HG03565 (cell line): Measurements from ENCODE around the gene BTBD9.
"Not testable (repeated sequence)": the region's sequence is repeated elsewhere in the genome, so short reads cannot be mapped to it uniquely, and the experiment has no call there.

Experiments
- ATAC-seq: cut with Tn5 transposase; IDR thresholded peaks from one replicate; pipeline ENCODE4 v1.9.1; 2021; ENCODE audit warnings: mild to moderate bottlenecking, moderate library complexity; ENCODE audit not compliant: unreplicated experiment

Gene BTBD9

DNA sequence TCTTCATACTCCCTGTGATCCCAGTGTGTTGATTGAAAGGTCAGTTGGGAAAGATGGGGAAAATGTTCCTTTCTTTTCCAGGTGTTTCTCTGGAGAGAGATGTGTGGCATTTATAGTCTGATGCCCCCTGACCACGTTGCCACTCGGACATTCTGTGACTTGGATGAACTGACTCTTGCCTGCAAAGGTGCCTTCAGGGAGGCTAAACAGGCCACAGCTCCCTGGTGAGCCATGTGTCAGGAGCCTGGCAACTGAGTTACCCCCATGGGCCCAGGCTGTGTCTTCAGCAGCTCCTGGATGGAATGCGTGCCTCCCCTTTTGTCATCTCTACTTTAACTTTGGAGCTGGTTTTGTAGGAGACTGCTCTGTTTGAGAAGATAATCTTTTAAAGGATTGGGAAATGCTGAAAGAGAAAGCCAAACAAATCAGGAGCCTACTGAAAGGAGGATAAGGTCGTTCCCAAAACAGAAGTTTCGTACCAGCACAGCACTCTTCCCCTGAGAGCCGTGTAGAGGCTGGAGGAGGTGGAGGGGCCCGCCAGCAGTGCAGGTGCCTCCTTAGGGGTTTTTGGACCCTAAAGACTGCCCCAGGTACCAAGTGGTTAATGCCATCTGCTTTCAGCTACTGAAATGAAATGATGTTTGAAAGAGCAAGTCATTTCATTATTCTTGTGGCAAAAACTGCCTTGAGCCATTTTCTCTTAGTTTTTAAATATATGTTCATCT lies 497.4 kb downstream of the BTBD9 start:
- no peak for ATAC-seq

DNA sequence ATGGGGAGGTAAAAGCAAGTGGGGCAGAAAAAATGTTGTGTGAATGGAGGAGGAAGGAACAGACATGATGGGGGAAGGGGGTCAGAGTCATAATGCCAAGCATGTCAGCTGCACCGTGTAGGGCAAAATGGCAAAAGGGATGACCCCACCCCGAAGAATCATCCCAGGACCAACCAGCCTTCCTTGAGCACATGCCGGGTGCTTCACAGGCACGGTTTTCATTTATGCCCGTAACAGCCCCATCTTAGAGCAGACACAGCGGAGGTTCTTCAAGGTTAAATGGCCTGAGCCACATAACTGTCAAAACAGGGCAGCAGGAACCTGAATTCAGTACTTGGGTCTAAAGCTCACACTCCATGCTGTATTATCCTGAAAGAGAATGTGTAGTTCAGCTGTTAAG lies 498.0 kb downstream of the BTBD9 start:
- ATAC-seq = no peak

DNA sequence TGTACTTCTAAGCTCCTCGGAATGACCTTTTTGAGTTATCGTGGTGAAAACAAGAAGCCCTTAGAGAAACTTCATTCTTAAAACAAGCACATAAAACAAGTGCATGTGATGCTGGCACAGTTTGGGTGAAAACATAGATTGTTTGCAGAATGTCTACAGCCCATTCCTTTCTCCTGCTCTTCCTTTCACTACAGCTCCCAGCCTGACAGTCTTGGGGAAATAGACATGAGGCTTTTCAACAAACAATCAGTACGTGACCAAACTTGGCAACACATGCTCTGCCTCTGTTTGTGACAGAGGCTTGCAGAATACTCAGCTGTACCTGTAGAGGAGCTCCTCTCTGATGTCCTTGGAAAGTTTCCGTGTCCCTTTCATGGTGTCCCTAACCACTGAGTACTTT lies 498.6 kb downstream of the BTBD9 start:
- no peak for ATAC-seq

DNA sequence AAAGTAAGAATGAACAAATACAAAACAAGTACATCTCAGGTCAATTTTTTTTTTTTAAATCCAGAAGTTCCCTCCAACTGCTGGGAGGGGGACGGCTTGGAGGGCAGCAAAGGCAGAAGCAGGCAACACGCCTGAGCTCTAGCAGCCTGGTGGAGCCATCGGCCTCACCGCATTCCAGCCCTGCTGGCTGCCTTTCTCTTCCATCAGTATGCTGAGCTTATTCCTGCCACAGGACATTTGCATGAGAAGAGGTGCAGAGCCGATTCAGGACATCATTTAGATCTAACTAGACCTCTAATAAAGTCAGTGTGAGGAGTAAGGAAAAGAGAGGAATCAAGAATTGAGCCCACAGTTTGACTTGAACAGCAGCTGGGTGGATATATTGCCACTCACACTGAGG lies 501.4 kb downstream of the BTBD9 start:
- ATAC-seq = no peak

DNA sequence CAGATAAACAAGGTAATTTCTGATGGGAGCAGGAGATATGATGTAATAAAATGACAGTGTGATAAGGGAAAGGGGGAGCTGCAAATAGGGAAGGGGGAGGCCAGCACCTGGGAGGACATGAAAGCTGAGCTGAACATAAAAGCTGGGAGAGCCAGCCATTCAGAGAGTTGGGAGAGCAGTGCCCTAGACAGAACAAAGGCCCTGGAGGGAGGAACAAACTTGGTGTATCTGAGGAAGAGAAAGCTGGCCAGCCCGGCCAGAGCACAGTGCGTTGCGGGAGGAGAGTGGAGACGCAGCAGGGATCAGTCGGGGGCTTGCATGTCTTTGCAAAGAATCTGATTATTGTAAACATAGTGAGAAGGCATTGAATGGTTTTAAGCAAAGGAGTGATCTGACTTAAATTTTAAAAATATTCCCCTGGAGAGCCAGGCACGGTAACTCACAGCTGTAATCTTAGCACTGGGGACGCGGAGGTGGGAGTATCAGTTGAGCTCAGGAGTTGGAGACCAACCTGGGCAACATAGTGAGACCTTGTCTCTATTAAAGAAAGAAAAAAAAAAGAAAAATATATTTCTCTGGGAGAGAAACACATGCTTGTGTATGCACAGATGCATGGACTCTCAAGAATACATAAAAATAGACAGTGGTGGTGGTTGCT lies 502.0 kb downstream of the BTBD9 start:
- no peak for ATAC-seq

DNA sequence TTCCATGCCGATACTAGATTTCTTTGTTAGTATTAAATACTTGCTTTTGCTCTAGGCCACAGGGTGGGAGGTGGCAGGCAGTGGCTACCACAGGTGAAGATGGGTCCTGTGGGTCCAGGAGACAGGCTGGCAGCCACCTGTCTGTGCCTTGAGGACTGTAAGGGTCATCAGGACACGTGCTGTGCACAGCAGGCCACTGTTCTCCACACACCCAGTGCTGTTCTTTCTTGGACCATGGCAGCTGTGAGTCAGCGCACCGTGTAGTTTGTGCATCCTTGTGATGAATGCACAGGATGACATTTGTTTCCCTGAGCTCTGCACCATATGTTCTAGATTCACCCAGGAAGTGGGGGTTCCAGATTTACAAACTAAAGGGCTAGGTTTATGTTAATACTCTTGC lies 503.2 kb downstream of the BTBD9 start:
- no peak for ATAC-seq

DNA sequence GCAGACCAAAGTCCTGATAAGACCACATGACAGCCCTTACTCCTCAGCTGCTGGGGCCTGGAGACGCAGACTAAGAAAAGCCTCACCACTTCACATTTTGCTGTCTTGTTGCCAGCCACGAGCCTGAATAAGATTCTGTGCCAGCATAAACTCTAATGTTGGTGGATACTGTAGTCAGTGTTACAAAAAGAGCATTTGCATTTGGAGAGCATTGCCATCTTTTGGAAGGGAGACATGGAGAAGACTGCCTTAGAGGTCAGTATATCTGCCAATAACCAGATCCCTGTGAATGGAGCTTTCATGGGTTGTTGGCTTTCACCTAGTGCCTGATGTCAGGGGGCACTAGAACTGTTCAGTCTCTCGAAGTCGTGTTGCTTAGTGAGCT lies 505.0 kb downstream of the BTBD9 start:
- no peak for ATAC-seq

DNA sequence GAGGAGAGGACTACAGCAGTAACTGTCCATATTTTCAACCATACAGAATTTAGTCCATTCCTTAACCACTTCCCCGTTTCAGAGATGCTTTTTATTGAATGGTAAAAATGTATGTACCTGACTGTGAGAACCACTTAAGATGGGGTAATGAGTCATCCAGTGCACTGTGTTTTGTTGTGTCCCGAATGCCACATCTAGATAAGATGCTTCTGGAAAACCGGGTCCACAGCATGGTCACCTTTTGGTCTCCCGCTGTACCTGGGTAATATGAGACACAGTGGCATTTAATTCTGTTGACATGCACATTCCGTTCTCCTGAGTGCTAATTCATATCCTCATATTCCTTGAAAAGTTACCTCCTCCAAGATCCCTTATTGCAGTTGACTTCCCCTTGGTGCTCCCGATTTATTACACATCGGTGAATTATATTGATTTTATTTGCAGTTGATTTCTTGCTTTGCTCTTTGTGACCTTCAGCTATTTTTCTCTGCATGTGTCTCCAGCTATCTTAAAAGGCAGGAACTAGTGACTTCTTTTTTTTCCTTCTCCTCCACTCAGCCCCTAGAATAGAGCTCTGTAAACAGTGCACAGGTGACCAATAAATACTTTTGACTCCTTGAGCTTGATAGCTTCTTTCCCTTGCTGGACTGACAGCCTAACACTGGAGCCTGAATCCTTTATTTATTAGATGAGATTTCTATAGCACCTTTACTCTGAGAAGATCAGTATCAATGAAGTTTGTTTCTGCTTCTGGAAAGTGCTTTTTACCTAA lies 505.6 kb downstream of the BTBD9 start:
- ATAC-seq = no peak

DNA sequence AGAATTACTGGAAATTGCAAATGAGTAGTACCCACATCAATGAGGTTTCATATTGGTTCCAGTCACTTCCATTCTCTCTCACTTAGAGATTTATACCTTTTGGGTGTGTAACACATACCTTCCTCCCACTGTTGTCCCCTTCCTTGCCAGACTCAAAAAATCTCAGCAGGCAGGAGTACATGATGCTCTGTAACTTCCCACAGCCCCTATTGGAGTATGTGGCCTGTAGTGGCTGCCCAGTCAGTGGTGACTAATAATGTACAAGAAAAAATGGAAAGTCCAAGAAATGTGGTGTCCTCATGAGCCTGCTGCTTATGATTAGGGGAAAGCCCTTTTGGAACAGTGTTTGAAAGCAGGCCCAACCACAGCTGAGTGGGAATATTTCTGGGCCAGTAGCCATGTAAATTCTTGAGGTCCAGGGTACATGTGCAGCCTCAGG lies 508.2 kb downstream of the BTBD9 start:
- no peak for ATAC-seq

DNA sequence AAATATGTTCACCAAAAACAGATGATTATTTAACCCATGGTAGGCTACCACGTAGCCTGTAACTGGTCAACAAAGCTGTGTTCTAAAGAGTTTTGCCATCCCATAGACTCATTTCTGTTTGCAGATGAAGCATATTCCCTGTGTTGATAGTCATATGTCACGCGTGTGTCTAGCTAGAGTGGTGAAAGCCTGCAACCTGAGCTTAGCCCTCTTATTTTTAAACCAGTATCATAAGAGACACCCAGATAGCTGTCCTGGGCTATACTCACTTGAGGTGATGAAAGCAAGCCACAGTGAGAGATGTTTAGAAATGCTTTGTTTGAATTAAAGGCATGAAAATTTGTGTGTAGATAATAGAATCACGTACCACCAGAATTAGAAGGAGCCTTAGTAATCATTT lies 512.4 kb downstream of the BTBD9 start:
- ATAC-seq = no peak

DNA sequence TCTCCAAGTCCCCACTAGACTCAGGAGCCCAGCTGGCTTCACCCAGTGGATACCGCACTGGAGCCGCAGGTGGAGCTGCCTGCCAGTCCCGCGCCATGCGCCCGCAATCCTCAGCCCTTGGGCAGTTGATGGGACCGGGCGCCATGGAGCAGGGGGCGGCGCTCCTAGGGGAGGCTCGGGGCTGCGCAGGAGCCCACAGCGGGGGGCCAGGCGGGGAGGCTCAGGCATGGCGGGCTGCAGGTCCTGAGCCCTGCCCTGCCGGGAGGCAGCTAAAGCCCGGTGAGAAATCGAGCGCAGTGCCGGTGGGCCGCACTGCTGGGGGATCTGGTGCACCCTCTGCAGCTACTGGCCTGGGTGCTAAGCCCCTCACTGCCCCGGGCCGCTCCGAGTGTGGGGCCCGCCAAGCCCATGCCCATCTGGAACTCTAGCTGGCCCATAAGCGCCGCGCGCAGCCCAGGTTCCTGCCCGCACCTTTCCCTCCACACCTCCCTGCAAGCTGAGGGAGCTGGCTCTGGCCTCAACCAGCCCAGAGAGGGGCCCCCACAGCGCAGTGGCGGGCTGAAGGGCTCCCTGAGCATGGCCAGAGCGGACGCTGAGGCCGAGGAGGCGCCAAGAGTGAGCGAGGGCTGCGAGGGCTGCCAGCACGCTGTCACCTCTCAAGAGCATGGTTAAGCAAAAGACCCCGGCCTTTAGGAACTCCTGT lies 515.4 kb downstream of the BTBD9 start:
- ATAC-seq = not testable (repeated sequence)

DNA sequence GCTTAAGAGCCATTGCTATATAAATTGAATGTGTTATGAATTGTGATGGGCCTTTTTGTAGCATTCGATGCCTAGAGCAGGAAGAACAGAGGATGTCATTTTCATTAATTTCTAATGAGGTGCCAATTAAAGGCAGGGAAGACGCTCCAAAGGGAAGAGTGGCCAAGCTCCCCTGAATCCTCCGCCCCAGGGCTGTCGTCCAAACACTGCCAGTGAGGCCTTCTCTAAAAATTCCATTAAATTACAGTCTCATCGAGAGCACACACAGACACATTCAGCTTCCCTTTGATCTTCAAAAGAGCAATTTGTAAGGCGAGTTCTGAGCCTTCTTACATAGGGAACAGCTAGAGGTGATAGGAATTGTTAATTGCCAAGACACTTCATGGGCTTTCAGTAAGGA lies 520.2 kb downstream of the BTBD9 start:
- ATAC-seq = no peak

DNA sequence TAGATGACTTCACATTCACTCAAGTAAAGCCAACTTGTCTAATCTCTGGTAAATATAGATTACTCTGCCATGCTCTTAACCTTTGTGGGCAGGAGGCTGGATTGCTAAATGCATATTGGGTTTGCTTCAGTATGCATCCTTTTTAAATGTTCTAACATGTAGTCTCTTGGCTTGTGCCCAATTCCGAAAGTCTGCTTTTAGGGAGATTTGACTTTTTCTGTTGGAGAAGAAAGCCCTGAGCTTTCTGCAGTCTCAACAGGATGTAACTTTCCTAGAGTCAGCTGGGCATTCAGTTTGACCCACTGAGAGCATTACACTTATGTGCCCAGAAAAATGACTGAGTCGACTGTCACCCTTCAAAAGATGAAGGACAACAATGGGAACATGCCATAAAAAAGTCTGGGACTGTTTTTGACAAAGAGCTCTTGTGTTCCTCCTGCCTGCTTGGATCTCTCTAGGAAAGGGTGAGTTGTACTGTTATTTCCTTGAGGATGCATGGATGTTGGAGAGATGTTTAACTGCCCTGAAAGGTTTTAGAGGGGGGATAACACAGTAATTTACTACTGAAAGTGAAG lies 520.9 kb downstream of the BTBD9 start:
- no peak for ATAC-seq
